Astrocyte (in vitro differentiated cells and primary cell): Measurements from ENCODE around the gene SBNO2. TPM values are rescaled to one million over a fixed set of nuclear protein-coding genes. Genes with fewer than 3 reads are reported as not detected.
A peak's percentile ranks its signal among the peaks of the same experiment; 100 is the strongest.

Experiments
- DNase-seq: peaks from one replicate; pipeline ENCODE4 v3.0.0-alpha.2; 2010; ENCODE audit warnings: low read depth
- FAIRE-seq: peaks from 2 replicates; lab custom pipeline; 2011; peaks lifted over from hg19 to GRCh38; lab: Jason Lieb, UNC
- H2AFZ ChIP-seq: 2 replicates; pipeline ENCODE4 v1.6.0; 2012; ENCODE audit warnings: low read depth, low read length, inconsistent platforms
- H3K27ac ChIP-seq: 2 replicates; pipeline ENCODE4 v1.5.1; 2011; ENCODE audit warnings: low read depth, low read length, inconsistent platforms
- H3K27me3 ChIP-seq: 2 replicates; pipeline ENCODE4 v1.6.0; 2011; ENCODE audit warnings: low read length, inconsistent platforms; ENCODE audit not compliant: insufficient read depth
- H3K36me3 ChIP-seq: 2 replicates; pipeline ENCODE4 v1.5.1; 2011; ENCODE audit warnings: low read length, inconsistent platforms; ENCODE audit not compliant: insufficient read depth
- H3K4me1 ChIP-seq: 2 replicates; pipeline ENCODE4 v1.5.1; 2011; ENCODE audit warnings: low read length, inconsistent platforms; ENCODE audit not compliant: insufficient read depth
- H3K4me2 ChIP-seq: 2 replicates; pipeline ENCODE4 v1.6.0; 2012; ENCODE audit warnings: low read length, inconsistent platforms
- H3K4me3 ChIP-seq: 2 replicates; pipeline ENCODE4 v1.5.1; 2011; ENCODE audit warnings: low read depth, mild to moderate bottlenecking, low read length, inconsistent platforms; ENCODE audit not compliant: insufficient read depth
- H3K79me2 ChIP-seq: 2 replicates; pipeline ENCODE4 v1.6.0; 2012; ENCODE audit warnings: mild to moderate bottlenecking, low read length, inconsistent platforms; ENCODE audit not compliant: insufficient read depth
- H3K9ac ChIP-seq: 2 replicates; pipeline ENCODE4 v1.6.0; 2012; ENCODE audit warnings: mild to moderate bottlenecking, low read length, inconsistent platforms
- H3K9me3 ChIP-seq: 2 replicates; pipeline ENCODE4 v1.5.1; 2012; ENCODE audit warnings: low read depth, mild to moderate bottlenecking, low read length, inconsistent platforms; ENCODE audit not compliant: insufficient read depth
- H4K20me1 ChIP-seq: 2 replicates; pipeline ENCODE4 v1.6.0; 2012; ENCODE audit warnings: low read length, inconsistent platforms; ENCODE audit not compliant: insufficient read depth
- H3K27ac Mint-ChIP-seq: one replicate; pipeline ENCODE4 v1.8.0; 2021; ENCODE audit warnings: mild to moderate bottlenecking, mixed read lengths; ENCODE audit not compliant: unreplicated experiment
- H3K27me3 Mint-ChIP-seq: one replicate; pipeline ENCODE4 v1.8.0; 2021; ENCODE audit warnings: low read depth, mixed read lengths; ENCODE audit not compliant: unreplicated experiment
- H3K36me3 Mint-ChIP-seq: one replicate; pipeline ENCODE4 v1.8.0; 2021; ENCODE audit warnings: low read depth, mixed read lengths; ENCODE audit not compliant: unreplicated experiment
- H3K4me1 Mint-ChIP-seq: one replicate; pipeline ENCODE4 v1.8.0; 2021; ENCODE audit warnings: low read depth, mixed read lengths; ENCODE audit not compliant: unreplicated experiment
- H3K4me3 Mint-ChIP-seq: one replicate; pipeline ENCODE4 v1.8.0; 2021; ENCODE audit warnings: mild to moderate bottlenecking, moderate library complexity, mixed read lengths; ENCODE audit not compliant: unreplicated experiment
- H3K9me3 Mint-ChIP-seq: one replicate; pipeline ENCODE4 v1.8.0; 2021; ENCODE audit warnings: mild to moderate bottlenecking, mixed read lengths; ENCODE audit not compliant: unreplicated experiment
- EZH2 ChIP-seq: IDR thresholded peaks from 2 replicates; pipeline ENCODE4 v1.6.1; 2012; ENCODE audit warnings: mild to moderate bottlenecking, low read length, inconsistent platforms; ENCODE audit not compliant: insufficient read depth
- total RNA-seq: library from RNA; stranded (reverse); gene quantifications from 2 replicates; pipeline ENCODE4 v1.2.1, GENCODE V29; 2021
- TF ChIP-seq, protein P1 (sequence below): IDR thresholded peaks from 2 replicates; pipeline ENCODE4 v1.5.1; 2011; ENCODE audit warnings: low read depth, mild to moderate bottlenecking, inconsistent platforms, low read length, moderate library complexity; ENCODE audit not compliant: insufficient read depth

The SBNO2 gene
- total RNA-seq, 1 donor from 2014 or later = 39.3 TPM

DNA sequence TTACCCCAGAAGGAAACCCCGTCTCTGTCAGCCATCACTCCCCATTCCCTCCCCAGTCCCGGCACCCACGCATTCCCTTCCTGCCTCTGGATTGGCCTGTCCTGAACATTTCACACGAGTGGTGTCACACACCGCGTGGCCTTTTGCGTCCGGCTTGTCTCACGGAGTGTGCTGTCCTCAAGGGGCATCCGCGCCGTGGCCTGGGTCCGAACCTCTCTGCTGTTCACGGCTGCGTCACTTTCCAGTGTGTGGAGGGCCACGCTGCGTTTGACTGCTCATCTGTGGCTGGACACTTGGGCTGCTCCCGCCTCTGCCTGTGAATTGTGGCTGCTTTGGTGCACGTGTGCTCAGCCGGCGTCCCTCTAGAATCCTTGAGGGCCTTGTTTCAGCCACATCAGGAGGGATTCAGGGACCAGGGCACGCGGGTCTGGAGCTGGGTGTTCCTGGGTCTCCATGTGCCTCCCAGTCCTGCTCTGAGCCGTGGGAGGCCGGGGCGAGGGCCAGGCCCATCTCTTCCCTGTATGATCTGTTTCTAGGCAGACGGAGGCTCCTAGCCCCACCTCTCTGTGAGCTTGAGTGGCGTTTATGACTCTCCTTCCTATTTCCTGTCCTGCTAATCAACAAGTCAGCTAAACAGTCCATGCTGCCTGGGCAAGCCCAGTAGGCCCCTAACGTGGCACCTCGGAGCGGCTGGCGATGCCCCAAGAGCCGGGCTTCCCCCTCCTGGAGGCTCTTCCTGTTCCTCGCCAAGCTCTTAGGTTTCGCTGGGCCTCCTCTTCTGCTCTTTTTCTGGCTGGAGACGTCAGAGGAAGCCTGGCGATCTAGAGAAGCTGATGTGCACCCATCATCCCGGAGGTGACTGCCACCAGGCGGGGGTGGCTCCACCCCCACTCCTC is 39.6 kb upstream of the SBNO2 start:
- Histone ChIP-seq H3K4me1 (peaks cover 49% of the 10 kb centered on the region), H4K20me1 (peaks cover 72% of the 10 kb centered on the region), H2AFZ (peak overlapping the region; percentile 10), H3K4me3 (no peak overlapping the region), H3K36me3 (no peaks in the 10 kb centered on the region), H3K4me2 (peak overlapping the region; percentile 5), H3K27me3 (no peaks in the 10 kb centered on the region), H3K9me3 (no peaks in the 10 kb centered on the region), H3K9ac (peak overlapping the region; percentile 69), H3K79me2 (peaks cover 89% of the 10 kb centered on the region), H3K27ac (peak overlapping the region; percentile 43)
- DNase-seq = peak; percentile 67
- peaks cover 31% of the 10 kb centered on the region for H3K4me1 Mint-ChIP-seq
- H3K27ac Mint-ChIP-seq = peak overlapping the region; percentile 87
- no peaks in the 10 kb centered on the region for H3K27me3 Mint-ChIP-seq
- no peaks in the 10 kb centered on the region for H3K9me3 Mint-ChIP-seq
- FAIRE-seq = no peak
- H3K36me3 Mint-ChIP-seq = peaks cover 6% of the 10 kb centered on the region
- H3K4me3 Mint-ChIP-seq = peak overlapping the region; percentile 50
- TF ChIP-seq, protein P1, sequence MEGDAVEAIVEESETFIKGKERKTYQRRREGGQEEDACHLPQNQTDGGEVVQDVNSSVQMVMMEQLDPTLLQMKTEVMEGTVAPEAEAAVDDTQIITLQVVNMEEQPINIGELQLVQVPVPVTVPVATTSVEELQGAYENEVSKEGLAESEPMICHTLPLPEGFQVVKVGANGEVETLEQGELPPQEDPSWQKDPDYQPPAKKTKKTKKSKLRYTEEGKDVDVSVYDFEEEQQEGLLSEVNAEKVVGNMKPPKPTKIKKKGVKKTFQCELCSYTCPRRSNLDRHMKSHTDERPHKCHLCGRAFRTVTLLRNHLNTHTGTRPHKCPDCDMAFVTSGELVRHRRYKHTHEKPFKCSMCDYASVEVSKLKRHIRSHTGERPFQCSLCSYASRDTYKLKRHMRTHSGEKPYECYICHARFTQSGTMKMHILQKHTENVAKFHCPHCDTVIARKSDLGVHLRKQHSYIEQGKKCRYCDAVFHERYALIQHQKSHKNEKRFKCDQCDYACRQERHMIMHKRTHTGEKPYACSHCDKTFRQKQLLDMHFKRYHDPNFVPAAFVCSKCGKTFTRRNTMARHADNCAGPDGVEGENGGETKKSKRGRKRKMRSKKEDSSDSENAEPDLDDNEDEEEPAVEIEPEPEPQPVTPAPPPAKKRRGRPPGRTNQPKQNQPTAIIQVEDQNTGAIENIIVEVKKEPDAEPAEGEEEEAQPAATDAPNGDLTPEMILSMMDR = no peak

DNA sequence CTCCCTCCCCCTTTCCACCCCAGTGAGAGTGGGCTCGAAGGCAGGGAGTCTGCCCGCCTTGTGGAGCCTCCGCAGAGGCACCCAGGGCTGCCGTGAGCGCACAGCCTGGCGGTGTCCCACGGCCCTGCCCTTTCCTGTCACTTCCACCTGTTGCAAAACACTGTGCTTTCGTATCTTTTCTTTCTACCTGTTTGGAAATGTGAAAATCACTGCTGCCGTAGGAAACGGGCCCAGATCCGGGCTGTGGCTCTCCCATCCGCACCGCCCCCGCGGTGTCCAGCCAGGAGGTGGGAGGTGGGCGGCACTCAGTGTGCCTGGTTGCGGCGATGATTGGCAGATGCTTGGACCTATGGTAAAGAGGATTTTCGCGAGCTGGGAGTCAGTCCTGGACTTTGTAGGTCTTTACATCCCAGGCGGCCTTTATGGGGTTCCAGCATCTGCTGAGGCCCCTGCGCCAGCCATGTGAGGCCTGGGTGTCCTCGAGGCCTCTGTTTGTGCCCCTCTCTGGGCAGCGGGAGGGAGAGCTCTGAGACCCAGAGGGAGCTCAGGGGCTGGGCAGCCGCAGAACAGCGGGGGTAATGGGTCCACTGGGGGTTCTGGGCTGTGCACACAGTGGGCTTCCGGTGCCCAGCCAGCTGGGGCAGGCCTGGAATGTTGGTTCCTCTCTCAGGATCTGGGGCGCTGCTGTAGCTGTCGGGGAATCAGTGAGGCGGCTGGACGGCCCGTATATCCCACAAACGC is 37.6 kb upstream of the SBNO2 start:
- Mint-ChIP-seq H3K27ac (peak overlapping the region; percentile 62), H3K36me3 (peaks cover 6% of the 10 kb centered on the region), H3K27me3 (no peaks in the 10 kb centered on the region), H3K9me3 (no peaks in the 10 kb centered on the region), H3K4me1 (peaks cover 31% of the 10 kb centered on the region), H3K4me3 (no peak overlapping the region)
- H3K36me3 ChIP-seq = no peaks in the 10 kb centered on the region
- H3K9me3 ChIP-seq = no peaks in the 10 kb centered on the region
- H3K79me2 ChIP-seq = peaks cover 88% of the 10 kb centered on the region
- H4K20me1 ChIP-seq = peaks cover 70% of the 10 kb centered on the region
- TF ChIP-seq, protein P1 = no peak
- no peak for TF ChIP-seq EZH2
- no peak overlapping the region for H3K9ac ChIP-seq
- DNase-seq = peak; percentile 42
- no peak overlapping the region for H3K4me2 ChIP-seq
- peaks cover 54% of the 10 kb centered on the region for H3K4me1 ChIP-seq
- no peak overlapping the region for H2AFZ ChIP-seq
- H3K4me3 ChIP-seq = no peak overlapping the region
- no peaks in the 10 kb centered on the region for H3K27me3 ChIP-seq
- FAIRE-seq = no peak
- H3K27ac ChIP-seq = no peak overlapping the region
